Endothelial cell of umbilical vein (primary cell): ENCODE data around the gene TMSB10. TPM values are rescaled to one million over a fixed set of nuclear protein-coding genes. Genes with fewer than 3 reads are reported as not detected.

ENCODE experiments used
- BruUV-seq: library from RNA; stranded (reverse); fragments of 400-500 nt; replicated peaks from 2 replicates; lab custom pipeline; 2021; lab: Mats Ljungman, UMichigan
- CTCF ChIA-PET: fragments of 300-600, 350-600 bp; sonication (Branson Sonifier 250); formaldehyde crosslinking; loops from one replicate; lab custom pipeline; 2021; ENCODE audit warnings: antibody characterized with exemption, inconsistent platforms; lab: Charles Lee
- POLR2A ChIA-PET: fragments of 300-600, 350-600 bp; sonication (Branson Sonifier 250); formaldehyde crosslinking; loops from one replicate; lab custom pipeline; 2021; ENCODE audit warnings: antibody characterized with exemption, inconsistent platforms; lab: Charles Lee
- DNase-seq: peaks from one replicate; pipeline ENCODE4 v3.0.0-alpha.2; 2011; ENCODE audit warnings: low read depth, low spot score
- FAIRE-seq: peaks from 2 replicates; lab custom pipeline; 2011; peaks lifted over from hg19 to GRCh38; lab: Jason Lieb, UNC
- H2AFZ ChIP-seq: 2 replicates; pipeline ENCODE4 v1.6.0; 2012; ENCODE audit warnings: low read depth, low read length, control low read depth, inconsistent platforms
- H3K27ac ChIP-seq: 2 replicates; pipeline ENCODE4 v1.5.1; 2011; ENCODE audit warnings: low read depth, mild to moderate bottlenecking, control low read depth, low read length, moderate library complexity; ENCODE audit not compliant: insufficient read depth
- H3K27me3 ChIP-seq, 2 experiments: 2 replicates each; pipeline versions ENCODE4 v1.6.0 to v1.6.1; 2011; ENCODE audit warnings: low read length in 2 of 2, mixed read lengths in 1 of 2; ENCODE audit not compliant: control insufficient read depth in 2 of 2, insufficient read depth in 2 of 2
- H3K36me3 ChIP-seq, 2 experiments: 2 replicates in 1 of 2; 3 replicates in 1 of 2; pipeline ENCODE4 v1.5.1; 2011; ENCODE audit warnings: low read length in 2 of 2, mild to moderate bottlenecking in 1 of 2, moderate library complexity in 1 of 2; ENCODE audit not compliant: control insufficient read depth in 2 of 2, insufficient read depth in 2 of 2; ENCODE audit errors: extremely low read depth in 1 of 2
- H3K4me1 ChIP-seq: 3 replicates; pipeline ENCODE4 v1.5.1; 2011; ENCODE audit warnings: mild to moderate bottlenecking, low read length; ENCODE audit not compliant: control insufficient read depth, insufficient read depth; ENCODE audit errors: extremely low read depth
- H3K4me2 ChIP-seq: 2 replicates; pipeline ENCODE4 v1.6.1; 2011; ENCODE audit warnings: low read length, control low read depth, mixed read lengths; ENCODE audit not compliant: insufficient read depth
- H3K4me3 ChIP-seq, 3 experiments: fragments of 200-600 bp in 1 of 3; sonication (generic), shearing (Covaris generic) in 1 of 3; replicated peaks in 1 of 3; 2 replicates each; pipeline ENCODE4 v1.5.1; 2011 to 2016; ENCODE audit warnings: control low read depth in 3 of 3, low read length in 3 of 3, mild to moderate bottlenecking in 2 of 3, inconsistent platforms in 1 of 3, low read depth in 1 of 3, moderate library complexity in 1 of 3; ENCODE audit not compliant: insufficient read depth in 1 of 3
- H3K79me2 ChIP-seq: 2 replicates; pipeline ENCODE4 v1.6.0; 2012; ENCODE audit warnings: low read length, inconsistent platforms; ENCODE audit not compliant: control insufficient read depth, insufficient read depth
- H3K9ac ChIP-seq: replicated peaks from 2 replicates; pipeline ENCODE3; 2011; ENCODE audit warnings: low read length, control low read depth; ENCODE audit not compliant: insufficient read depth; ENCODE audit errors: extremely low read depth
- H3K9me1 ChIP-seq: replicated peaks from 3 replicates; pipeline ENCODE4 v1.6.0; 2011; ENCODE audit warnings: mild to moderate bottlenecking, low read length; ENCODE audit not compliant: control insufficient read depth, insufficient read depth; ENCODE audit errors: extremely low read depth
- H3K9me3 ChIP-seq: replicated peaks from 2 replicates; pipeline ENCODE4 v1.5.1; 2012; ENCODE audit warnings: low read length, inconsistent platforms; ENCODE audit not compliant: control insufficient read depth, insufficient read depth
- H4K20me1 ChIP-seq: replicated peaks from 2 replicates; pipeline ENCODE3; 2011; ENCODE audit warnings: mild to moderate bottlenecking, low read length; ENCODE audit not compliant: control insufficient read depth, insufficient read depth; ENCODE audit errors: extremely low read depth
- EZH2 ChIP-seq: IDR thresholded peaks from 2 replicates; pipeline ENCODE4 v1.6.1; 2012; ENCODE audit warnings: borderline replicate concordance, low read depth, mild to moderate bottlenecking, moderate library complexity, low read length, inconsistent platforms; ENCODE audit not compliant: severe bottlenecking
- FOS ChIP-seq: IDR thresholded peaks from 2 replicates; pipeline ENCODE4 v1.6.1; 2011; ENCODE audit warnings: mild to moderate bottlenecking, low read length, moderate library complexity, borderline replicate concordance; ENCODE audit not compliant: insufficient read depth
- GATA2 ChIP-seq: IDR thresholded peaks from 2 replicates; pipeline ENCODE4 v1.7.0; 2011; ENCODE audit warnings: low read depth, mild to moderate bottlenecking, moderate library complexity, mixed read lengths, low read length; ENCODE audit not compliant: insufficient read length, insufficient read depth
- JUN ChIP-seq: IDR thresholded peaks from 2 replicates; pipeline ENCODE4 v1.6.1; 2011; ENCODE audit warnings: borderline replicate concordance, low read depth; ENCODE audit not compliant: insufficient read length, insufficient read depth
- MYC ChIP-seq: IDR thresholded peaks from one replicate; pipeline ENCODE4 v1.6.1; 2011; ENCODE audit warnings: mild to moderate bottlenecking, low read depth, low read length
- POLR2A ChIP-seq: IDR thresholded peaks from 2 replicates; pipeline ENCODE4 v1.6.1; 2012; ENCODE audit warnings: low read depth, mild to moderate bottlenecking, control low read depth, low read length
- POLR2AphosphoS5 ChIP-seq: IDR thresholded peaks from 2 replicates; pipeline ENCODE4 v1.6.1; 2012; ENCODE audit warnings: low read depth, mild to moderate bottlenecking, control low read depth, low read length, moderate library complexity; ENCODE audit not compliant: insufficient read depth
- dilution Hi-C: fragments of 300-500 bp; cut with MboI; formaldehyde crosslinking; loops from one replicate; pipeline ENCODE4 v1.15.0; 2019; ENCODE audit warnings: low sequenced_read_pairs; ENCODE audit not compliant: extremely low pct_ligation_motif_present
- intact Hi-C: fragments of 100-400 bp; cut with micrococcal nuclease; formaldehyde crosslinking; loops from one replicate; pipeline ENCODE4 v1.10.0; 2022
- polyA plus RNA-seq, 4 experiments: library from polyadenylated mRNA; depleted of rRNA in 3 of 4; stranded (reverse) in 3 of 4; unstranded in 1 of 4; fragments of >200 nt; gene quantifications; 2 replicates each; pipeline versions ENCODE4 v1.2.1 to v1.2.3, GENCODE V29; 2011 to 2012; ENCODE audit warnings: missing spikeins in 1 of 4
- total RNA-seq: library from RNA; stranded (reverse); gene quantifications from 2 replicates; pipeline ENCODE4 v1.2.3, GENCODE V29; 2021
- TF ChIP-seq, protein P1 (sequence below): IDR thresholded peaks from 2 replicates; pipeline ENCODE4 v1.6.1; 2011; ENCODE audit not compliant: insufficient read depth, insufficient read length
- TF ChIP-seq, protein P2 (sequence below), 2 donors: IDR thresholded peaks; 1 replicate in 1 of 2; 2 replicates in 1 of 2; pipeline ENCODE4 v1.5.1; 2011; ENCODE audit warnings: low read length in 2 of 2, mild to moderate bottlenecking in 2 of 2, moderate library complexity in 2 of 2, control low read depth in 1 of 2, inconsistent platforms in 1 of 2, low read depth in 1 of 2; ENCODE audit not compliant: insufficient read depth in 1 of 2; ENCODE audit errors: extremely low read depth in 1 of 2

Gene TMSB10
- total and polyA plus RNA-seq, 2 donors (not counting 3 experiments of a cell fraction or from before 2014, with no cell fraction given), result 2,774 to 4,015 TPM

- TF ChIP-seq EZH2, result no peak
- POLR2A ChIA-PET, result no interaction called here
- CTCF ChIA-PET, result no interaction called here
Observed at GRCh38 chr2:84874381-84875212, 30.9 kb upstream of the TMSB10 start.

GRCh38 chr2:84875213-84875560 is 30.3 kb upstream of the TMSB10 start:
- TF ChIP-seq JUN, result no peak
- TF ChIP-seq, protein P1, sequence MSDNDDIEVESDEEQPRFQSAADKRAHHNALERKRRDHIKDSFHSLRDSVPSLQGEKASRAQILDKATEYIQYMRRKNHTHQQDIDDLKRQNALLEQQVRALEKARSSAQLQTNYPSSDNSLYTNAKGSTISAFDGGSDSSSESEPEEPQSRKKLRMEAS, result no peak
- no peak for TF ChIP-seq FOS
- no peak for TF ChIP-seq MYC
- no peak for TF ChIP-seq POLR2A
- TF ChIP-seq GATA2, result no peak
- no peak for TF ChIP-seq EZH2
- TF ChIP-seq, protein P2, sequence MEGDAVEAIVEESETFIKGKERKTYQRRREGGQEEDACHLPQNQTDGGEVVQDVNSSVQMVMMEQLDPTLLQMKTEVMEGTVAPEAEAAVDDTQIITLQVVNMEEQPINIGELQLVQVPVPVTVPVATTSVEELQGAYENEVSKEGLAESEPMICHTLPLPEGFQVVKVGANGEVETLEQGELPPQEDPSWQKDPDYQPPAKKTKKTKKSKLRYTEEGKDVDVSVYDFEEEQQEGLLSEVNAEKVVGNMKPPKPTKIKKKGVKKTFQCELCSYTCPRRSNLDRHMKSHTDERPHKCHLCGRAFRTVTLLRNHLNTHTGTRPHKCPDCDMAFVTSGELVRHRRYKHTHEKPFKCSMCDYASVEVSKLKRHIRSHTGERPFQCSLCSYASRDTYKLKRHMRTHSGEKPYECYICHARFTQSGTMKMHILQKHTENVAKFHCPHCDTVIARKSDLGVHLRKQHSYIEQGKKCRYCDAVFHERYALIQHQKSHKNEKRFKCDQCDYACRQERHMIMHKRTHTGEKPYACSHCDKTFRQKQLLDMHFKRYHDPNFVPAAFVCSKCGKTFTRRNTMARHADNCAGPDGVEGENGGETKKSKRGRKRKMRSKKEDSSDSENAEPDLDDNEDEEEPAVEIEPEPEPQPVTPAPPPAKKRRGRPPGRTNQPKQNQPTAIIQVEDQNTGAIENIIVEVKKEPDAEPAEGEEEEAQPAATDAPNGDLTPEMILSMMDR (IDR thresholded peaks at IDR 0.05; ENCODE audit: extremely low read depth in 1 of 2, insufficient read depth in 1 of 2, low read depth in 1 of 2, low read length in 2 of 2), result no peak
- no peak for TF ChIP-seq POLR2AphosphoS5
- Histone ChIP-seq H3K4me2 (no peak overlapping the region), H3K4me3 (no peak overlapping the region), H3K4me1 (peaks cover 2% of the 10 kb centered on the region), H3K27ac (no peak overlapping the region), H3K79me2 (no peaks in the 10 kb centered on the region), H3K9ac (no peak overlapping the region), H4K20me1 (no peaks in the 10 kb centered on the region), H3K9me1 (no peaks in the 10 kb centered on the region), H3K27me3 (peaks cover 20 to 30% of the 10 kb centered on the region in 2 experiments), H3K36me3 (no peaks in the 10 kb centered on the region), H2AFZ (no peak overlapping the region), H3K9me3 (no peaks in the 10 kb centered on the region)
- DNase-seq (no peak), FAIRE-seq (no peak)
- dilution Hi-C loops (no loop called here), intact Hi-C loops (no loop called here)
- BruUV-seq, result no TSS peak
- POLR2A ChIA-PET, result no interaction called here
- CTCF ChIA-PET, result no interaction called here

More at GRCh38 chr2:84874381-84875212, 30.9 kb upstream of the TMSB10 start:
- H3K79me2 ChIP-seq, result no peaks in the 10 kb centered on the region
- no peaks in the 10 kb centered on the region for H4K20me1 ChIP-seq
- H3K9ac ChIP-seq, result no peak overlapping the region
- H3K36me3 ChIP-seq, result no peaks in the 10 kb centered on the region
- no peak overlapping the region for H3K4me2 ChIP-seq
- intact Hi-C loops, result no loop called here
- no peak overlapping the region for H3K4me3 ChIP-seq
- dilution Hi-C loops, result no loop called here
- BruUV-seq, result no TSS peak
- no peak overlapping the region for H3K27ac ChIP-seq
- no peaks in the 10 kb centered on the region for H3K9me3 ChIP-seq
- no peak overlapping the region for H2AFZ ChIP-seq
- H3K9me1 ChIP-seq, result no peaks in the 10 kb centered on the region
- DNase-seq, result no peak
- H3K4me1 ChIP-seq, result no peaks in the 10 kb centered on the region
- peaks cover 17 to 25% of the 10 kb centered on the region in 2 experiments for H3K27me3 ChIP-seq
- no peak for FAIRE-seq
